IgD-negative memory B cell (primary cell): Measurements from ENCODE around the gene GIPR. TPM values are rescaled to one million over a fixed set of nuclear protein-coding genes. Genes with fewer than 3 reads are reported as not detected.
A peak's percentile ranks its signal among the peaks of the same experiment; 100 is the strongest.
"Not testable (repeated sequence)": the region's sequence is repeated elsewhere in the genome, so short reads cannot be mapped to it uniquely, and the experiment has no call there.

ENCODE experiments used
- H3K27ac Mint-ChIP-seq, 3 donors: one replicate each; pipeline ENCODE4 v1.8.0; 2020 to 2022; ENCODE audit warnings: mild to moderate bottlenecking in 3 of 3, mixed read lengths in 3 of 3, moderate library complexity in 1 of 3
- H3K27me3 Mint-ChIP-seq: one replicate; pipeline ENCODE4 v1.8.0; 2021; ENCODE audit warnings: mixed read lengths
- H3K36me3 Mint-ChIP-seq: one replicate; pipeline ENCODE4 v1.8.0; 2020; ENCODE audit warnings: mild to moderate bottlenecking, mixed read lengths
- H3K4me1 Mint-ChIP-seq, 3 donors: one replicate each; pipeline ENCODE4 v1.8.0; 2020 to 2022; ENCODE audit warnings: mixed read lengths in 3 of 3, mild to moderate bottlenecking in 1 of 3
- H3K4me3 Mint-ChIP-seq, 4 donors: one replicate each; pipeline ENCODE4 v1.8.0; 2020 to 2022; ENCODE audit warnings: mild to moderate bottlenecking in 4 of 4, mixed read lengths in 4 of 4, moderate library complexity in 3 of 4
- H3K9me3 Mint-ChIP-seq, 3 donors: one replicate each; pipeline ENCODE4 v1.8.0; 2020 to 2021; ENCODE audit warnings: mixed read lengths in 3 of 3, mild to moderate bottlenecking in 1 of 3
- polyA plus RNA-seq: library from polyadenylated mRNA; unstranded; fragments of 300-500 nt; fragmentation: Illumina TruSeq; gene quantifications from one replicate; pipeline ENCODE4 v1.2.3, GENCODE V29; 2021

The GIPR gene
- polyA plus RNA-seq, 1 donor from 2014 or later = not detected

GRCh38 chr19:45664575-45664974 lies 3.4 kb upstream of the GIPR start:
- Mint-ChIP-seq H3K27me3 (peaks cover 25% of the 10 kb centered on the region), H3K36me3 (no peaks in the 10 kb centered on the region), H3K27ac (no peak overlapping the region), H3K9me3 (peaks cover 0 to 1% (median 0%) of the 10 kb centered on the region in 3 donors), H3K4me3 (no peak overlapping the region), H3K4me1 (peaks cover 12 to 17% (median 14%) of the 10 kb centered on the region in 3 donors)

- H3K36me3 Mint-ChIP-seq = no peaks in the 10 kb centered on the region
- peak overlapping the region; percentile 64 to 84 (median 79) for H3K4me3 Mint-ChIP-seq
- peaks cover 11 to 21% (median 12%) of the 10 kb centered on the region in 3 donors for H3K4me1 Mint-ChIP-seq
- H3K27ac Mint-ChIP-seq = peak overlapping the region in 2 of 3 donors; percentile 53 to 88
- peaks cover 0 to 1% (median 0%) of the 10 kb centered on the region in 3 donors for H3K9me3 Mint-ChIP-seq
- H3K27me3 Mint-ChIP-seq = peaks cover 30% of the 10 kb centered on the region
These were observed 386 bp downstream of the GIPR start for GRCh38 chr19:45668342-45668871.

- Mint-ChIP-seq H3K9me3 (peaks cover 0 to 1% (median 0%) of the 10 kb centered on the region in 3 donors), H3K4me3 (peak overlapping the region in 2 of 4 donors; percentile 43 to 85), H3K27me3 (peaks cover 30% of the 10 kb centered on the region), H3K36me3 (no peaks in the 10 kb centered on the region), H3K27ac (no peak overlapping the region), H3K4me1 (peaks cover 11 to 21% (median 12%) of the 10 kb centered on the region in 3 donors)
These were observed 2.8 kb downstream of the GIPR start for GRCh38 chr19:45670670-45671453.

- H3K9me3 Mint-ChIP-seq = peaks cover 0 to 1% (median 0%) of the 10 kb centered on the region in 3 donors
- H3K36me3 Mint-ChIP-seq = no peaks in the 10 kb centered on the region
- peaks cover 27% of the 10 kb centered on the region for H3K27me3 Mint-ChIP-seq
- peaks cover 7 to 13% (median 10%) of the 10 kb centered on the region in 3 donors for H3K4me1 Mint-ChIP-seq
- no peak overlapping the region for H3K27ac Mint-ChIP-seq
- H3K4me3 Mint-ChIP-seq = no peak overlapping the region
These were observed 6.9 kb downstream of the GIPR start for GRCh38 chr19:45674946-45675345.

- Mint-ChIP-seq H3K36me3 (no peaks in the 10 kb centered on the region), H3K27ac (no peak overlapping the region), H3K4me3 (peak overlapping the region; percentile 57 to 88 (median 67)), H3K4me1 (peaks cover 7 to 10% (median 10%) of the 10 kb centered on the region in 3 donors), H3K27me3 (peaks cover 16% of the 10 kb centered on the region), H3K9me3 (no peaks in the 10 kb centered on the region)
These were observed 8.8 kb downstream of the GIPR start for GRCh38 chr19:45676851-45677263.

- Mint-ChIP-seq H3K27ac (peak overlapping the region in 1 of 3 donors; percentile 71), H3K27me3 (peaks cover 16% of the 10 kb centered on the region), H3K4me3 (peak overlapping the region; percentile 61 to 96 (median 80)), H3K4me1 (peaks cover 7 to 15% (median 12%) of the 10 kb centered on the region in 3 donors), H3K9me3 (no peaks in the 10 kb centered on the region), H3K36me3 (no peaks in the 10 kb centered on the region)
These were observed 9.6 kb downstream of the GIPR start for GRCh38 chr19:45677351-45678230.

GRCh38 chr19:45681391-45682015 lies 13.5 kb downstream of the GIPR start:
- H3K36me3 Mint-ChIP-seq = peaks cover 1% of the 10 kb centered on the region
- peak overlapping the region; percentile 51 to 68 (median 53) for H3K27ac Mint-ChIP-seq

DNA sequence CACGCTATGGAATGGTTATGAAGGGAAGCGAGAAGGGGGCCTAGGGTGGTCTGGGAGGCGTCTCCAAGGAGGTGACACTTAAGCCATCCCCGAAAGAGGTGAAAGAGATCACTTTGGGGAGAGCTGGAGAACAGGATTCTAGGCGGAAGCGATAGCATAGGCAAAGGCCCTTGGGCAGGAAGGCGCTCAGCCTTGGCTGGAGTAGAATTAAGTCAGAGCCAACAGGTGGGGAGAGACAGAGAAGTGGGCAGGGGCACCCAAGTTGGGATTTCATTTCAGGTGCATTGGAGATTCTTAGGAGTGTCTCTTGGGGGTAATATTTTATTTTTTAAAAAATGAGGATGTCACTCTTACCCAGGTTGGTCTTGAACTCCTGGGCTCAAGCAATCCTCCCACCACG lies 14.1 kb downstream of the GIPR start:
- peak overlapping the region in 1 of 3 donors; percentile 16 for H3K27ac Mint-ChIP-seq
- peaks cover 7 to 13% (median 8%) of the 10 kb centered on the region in 3 donors for H3K4me1 Mint-ChIP-seq
- H3K36me3 Mint-ChIP-seq = peaks cover 1% of the 10 kb centered on the region
- H3K4me3 Mint-ChIP-seq = peak overlapping the region in 3 of 4 donors; percentile 39 to 59 (median 49)
- peaks cover 8% of the 10 kb centered on the region for H3K27me3 Mint-ChIP-seq
- H3K9me3 Mint-ChIP-seq = no peaks in the 10 kb centered on the region

More at GRCh38 chr19:45681391-45682015, 13.5 kb downstream of the GIPR start:
- Mint-ChIP-seq H3K27me3 (peaks cover 13% of the 10 kb centered on the region), H3K4me3 (peak overlapping the region; percentile 63 to 91 (median 84)), H3K4me1 (peaks cover 7 to 13% (median 10%) of the 10 kb centered on the region in 3 donors), H3K9me3 (no peaks in the 10 kb centered on the region)

DNA sequence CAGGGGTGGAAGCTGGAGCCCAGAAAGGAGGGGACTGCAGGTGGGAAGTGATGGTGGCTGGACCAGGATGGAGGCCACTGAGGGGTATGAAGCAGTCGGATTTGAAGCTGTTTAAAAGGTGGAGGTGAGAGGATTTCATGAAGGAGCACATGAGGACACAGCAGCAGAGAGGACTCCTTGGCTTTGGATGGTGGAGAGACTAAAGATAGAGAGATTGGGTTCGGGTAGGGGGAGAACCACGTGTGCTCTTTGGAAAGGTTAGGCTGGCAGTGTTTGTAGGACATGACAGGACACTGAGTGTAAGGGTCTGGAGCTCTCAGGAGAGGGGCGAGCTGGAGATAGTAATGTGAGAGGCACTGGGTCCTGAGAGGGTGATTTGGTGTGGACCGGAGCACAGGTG lies 14.9 kb downstream of the GIPR start:
- peak overlapping the region; percentile 14 to 44 (median 41) for H3K27ac Mint-ChIP-seq
- H3K9me3 Mint-ChIP-seq = no peaks in the 10 kb centered on the region
- H3K4me3 Mint-ChIP-seq = peak overlapping the region in 1 of 4 donors; percentile 7

DNA sequence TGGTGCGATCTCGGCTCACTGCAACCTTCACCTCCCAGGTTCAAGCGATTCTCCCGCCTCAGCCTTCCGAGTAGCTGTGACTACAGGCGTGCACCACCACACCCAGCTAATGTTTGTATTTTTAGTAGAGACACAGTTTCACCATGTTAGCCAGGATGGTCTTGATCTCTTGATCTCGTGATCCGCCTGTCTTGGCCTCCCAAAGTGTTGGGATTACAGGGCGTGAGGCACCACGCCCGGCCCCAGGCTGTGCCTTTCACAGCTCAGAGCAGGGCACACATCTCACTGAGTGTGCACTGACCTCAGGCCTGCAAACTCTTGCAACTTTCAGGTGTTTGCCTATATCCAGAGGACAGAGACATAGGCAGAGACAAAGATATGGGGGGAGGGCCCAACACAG lies 17.0 kb downstream of the GIPR start:
- not testable (repeated sequence) for H3K9me3 Mint-ChIP-seq, H3K36me3 Mint-ChIP-seq, H3K4me3 Mint-ChIP-seq

More for the DNA sequence above, 14.9 kb downstream of the GIPR start:
- peaks cover 3% of the 10 kb centered on the region for H3K27me3 Mint-ChIP-seq
- H3K4me1 Mint-ChIP-seq = peaks cover 3 to 7% (median 4%) of the 10 kb centered on the region in 3 donors
- peaks cover 1% of the 10 kb centered on the region for H3K36me3 Mint-ChIP-seq

DNA sequence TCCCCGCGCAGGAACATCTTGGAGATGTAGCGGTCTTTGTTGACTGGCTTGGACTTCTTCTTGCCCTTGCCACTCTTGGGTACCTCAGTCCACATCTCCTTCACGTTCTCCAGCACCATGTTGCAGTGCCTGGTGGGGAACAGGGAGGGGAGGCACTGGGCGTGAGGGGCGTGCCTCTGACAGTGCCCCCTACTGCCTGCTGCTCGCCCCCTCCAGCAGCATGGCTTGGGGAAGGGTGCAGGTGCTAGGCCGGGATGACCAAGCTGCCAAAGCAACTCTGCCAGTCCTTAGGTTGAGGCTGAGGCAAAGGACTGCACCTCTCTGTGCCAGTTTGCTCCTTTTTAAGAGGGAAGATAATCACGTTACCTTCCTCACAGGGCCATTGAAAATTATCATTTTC lies 19.6 kb downstream of the GIPR start:
- Mint-ChIP-seq H3K36me3 (peaks cover 4% of the 10 kb centered on the region), H3K27me3 (no peaks in the 10 kb centered on the region), H3K27ac (no peak overlapping the region), H3K4me1 (peaks cover 4 to 9% (median 9%) of the 10 kb centered on the region in 3 donors), H3K9me3 (no peaks in the 10 kb centered on the region), H3K4me3 (peak overlapping the region in 1 of 4 donors; percentile 39)

More for the DNA sequence above, 17.0 kb downstream of the GIPR start:
- H3K27me3 Mint-ChIP-seq, H3K4me1 Mint-ChIP-seq, H3K27ac Mint-ChIP-seq: not testable (repeated sequence)

DNA sequence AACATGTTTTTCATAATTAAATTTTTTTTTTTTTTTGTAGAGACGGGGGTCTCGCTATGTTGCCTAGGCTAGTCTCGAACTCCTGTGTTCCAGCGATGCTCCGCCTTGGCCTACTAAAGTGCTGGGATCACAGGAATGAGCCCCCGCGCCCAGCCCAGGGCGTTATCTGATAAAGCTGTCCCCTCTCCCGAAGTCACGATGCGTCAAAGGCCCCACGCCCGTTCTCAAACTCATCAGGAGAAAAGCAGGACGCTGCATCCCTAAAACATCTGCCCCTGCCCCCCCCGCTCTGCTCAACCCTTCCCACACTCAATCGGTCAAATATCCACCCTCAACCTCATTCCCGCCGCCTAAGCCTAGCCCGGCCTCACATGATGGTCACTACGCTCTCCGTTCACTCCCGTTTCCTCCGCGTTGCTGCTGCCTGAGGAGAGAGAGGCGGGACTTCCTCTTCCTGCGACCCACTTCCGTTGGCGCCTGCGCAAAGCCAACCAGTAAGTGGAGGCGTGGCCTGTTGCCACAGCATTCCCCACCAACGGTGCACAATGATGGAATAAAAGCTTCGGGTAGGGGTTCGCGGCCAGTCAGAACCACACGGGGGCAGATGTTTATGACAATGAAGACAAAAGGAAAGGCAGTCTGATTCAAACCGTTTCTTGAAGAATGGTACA lies 23.6 kb downstream of the GIPR start, which contains the start of gene SNRPD2:
SNRPD2 (minus strand) TSS at position 438 of the 671 bp plus-strand sequence; CDS start at position 373, 65 bp downstream.
- Mint-ChIP-seq H3K27ac (peak within 1 kb of the TSS; percentile 89 to 98 (median 96)), H3K36me3 (peaks cover 3% of the 10 kb centered on the region)

DNA sequence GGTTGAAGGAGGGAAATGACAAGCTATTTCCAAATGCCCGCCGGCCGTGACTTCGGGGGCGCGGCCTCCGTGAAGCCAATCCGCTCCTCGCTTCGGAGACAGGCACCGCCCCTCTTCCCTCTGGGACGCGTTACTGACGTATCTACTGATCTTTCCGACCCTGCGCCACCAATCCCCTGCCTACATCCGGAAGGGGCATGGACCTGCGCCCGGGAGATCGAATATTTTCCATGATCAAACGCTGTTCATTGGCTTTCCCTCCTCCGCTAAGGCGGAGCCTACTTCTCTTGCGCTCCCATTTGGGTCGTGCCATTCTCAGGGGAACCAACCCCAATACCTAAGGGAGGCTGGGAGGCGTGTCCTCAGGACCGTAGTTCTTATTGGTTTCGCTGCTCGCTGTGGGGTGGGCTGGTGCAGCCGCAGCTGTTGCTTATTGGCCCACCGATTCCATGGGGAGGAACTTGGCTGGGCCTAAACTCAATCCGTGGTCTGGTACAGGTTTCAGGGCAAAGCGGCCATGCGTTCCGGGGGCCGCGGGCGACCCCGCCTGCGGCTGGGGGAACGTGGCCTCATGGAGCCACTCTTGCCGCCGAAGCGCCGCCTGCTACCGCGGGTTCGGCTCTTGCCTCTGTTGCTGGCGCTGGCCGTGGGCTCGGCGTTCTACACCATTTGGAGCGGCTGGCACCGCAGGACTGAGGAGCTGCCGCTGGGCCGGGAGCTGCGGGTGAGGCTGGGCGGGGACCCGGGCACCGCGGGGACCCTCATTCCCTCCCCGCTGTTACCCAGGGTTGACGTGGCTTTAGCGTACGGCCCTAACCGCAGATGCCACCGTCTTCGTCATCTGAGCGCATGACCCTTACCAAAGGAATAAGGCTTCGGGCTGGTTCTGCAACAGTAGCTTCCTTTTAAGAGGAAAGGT lies 24.4 kb downstream of the GIPR start, which contains the start of gene QPCTL:
QPCTL (plus strand) TSS at position 480 of the 919 bp plus-strand sequence; CDS start at position 518, 38 bp downstream.
- peaks cover 3% of the 10 kb centered on the region for H3K36me3 Mint-ChIP-seq
- H3K4me3 Mint-ChIP-seq = peak within 1 kb of the TSS; percentile 88 to 100 (median 98)
- H3K27ac Mint-ChIP-seq = peak within 1 kb of the TSS; percentile 89 to 98 (median 96)
- no peaks in the 10 kb centered on the region for H3K9me3 Mint-ChIP-seq
- H3K4me1 Mint-ChIP-seq = peaks cover 6 to 14% (median 12%) of the 10 kb centered on the region in 3 donors
- H3K27me3 Mint-ChIP-seq = no peaks in the 10 kb centered on the region

More for the DNA sequence above, 23.6 kb downstream of the GIPR start, which contains the start of gene SNRPD2:
- peak within 1 kb of the TSS; percentile 88 to 100 (median 98) for H3K4me3 Mint-ChIP-seq
- H3K4me1 Mint-ChIP-seq = peaks cover 6 to 14% (median 12%) of the 10 kb centered on the region in 3 donors
- H3K27me3 Mint-ChIP-seq = no peaks in the 10 kb centered on the region
- no peaks in the 10 kb centered on the region for H3K9me3 Mint-ChIP-seq
